Ishikawa (cell line): ENCODE results near the gene PAPSS2.

Experiments
- CEBPB ChIP-seq: IDR thresholded peaks from 2 replicates; pipeline ENCODE4 v1.6.1; 2012
- CREB1 ChIP-seq: IDR thresholded peaks from 2 replicates; pipeline ENCODE4 v1.6.1; 2012; ENCODE audit warnings: low read depth
- EGR1 ChIP-seq: IDR thresholded peaks from 2 replicates; pipeline ENCODE4 v1.6.1; 2012
- EP300 ChIP-seq: IDR thresholded peaks from 2 replicates; pipeline ENCODE4 v1.6.1; 2012; ENCODE audit warnings: borderline replicate concordance
- FOXM1 ChIP-seq: IDR thresholded peaks from 2 replicates; pipeline ENCODE4 v1.6.1; 2012; ENCODE audit warnings: low read depth, borderline replicate concordance
- MAX ChIP-seq: IDR thresholded peaks from 2 replicates; pipeline ENCODE4 v1.6.1; 2012
- NFIC ChIP-seq: IDR thresholded peaks from 2 replicates; pipeline ENCODE4 v1.6.1; 2012
- RAD21 ChIP-seq: IDR thresholded peaks from 2 replicates; pipeline ENCODE4 v1.6.1; 2012; ENCODE audit warnings: low read depth
- REST ChIP-seq: IDR thresholded peaks from 2 replicates; pipeline ENCODE4 v1.6.1; 2012; ENCODE audit warnings: low read depth, mild to moderate bottlenecking
- TAF1 ChIP-seq: IDR thresholded peaks from 2 replicates; pipeline ENCODE4 v1.6.1; 2012; ENCODE audit warnings: low read depth, mild to moderate bottlenecking
- TCF12 ChIP-seq: IDR thresholded peaks from 2 replicates; pipeline ENCODE4 v1.6.1; 2012; ENCODE audit warnings: low read depth
- TEAD4 ChIP-seq: IDR thresholded peaks from 2 replicates; pipeline ENCODE4 v1.6.1; 2012
- YY1 ChIP-seq: IDR thresholded peaks from 2 replicates; pipeline ENCODE4 v1.6.1; 2012; ENCODE audit warnings: low read depth
- ZBTB7A ChIP-seq: IDR thresholded peaks from 2 replicates; pipeline ENCODE4 v1.6.1; 2012; ENCODE audit warnings: low read depth
- TF ChIP-seq, protein P1 (sequence below): IDR thresholded peaks from 2 replicates; pipeline ENCODE4 v1.6.1; 2012

PAPSS2 gene

DNA sequence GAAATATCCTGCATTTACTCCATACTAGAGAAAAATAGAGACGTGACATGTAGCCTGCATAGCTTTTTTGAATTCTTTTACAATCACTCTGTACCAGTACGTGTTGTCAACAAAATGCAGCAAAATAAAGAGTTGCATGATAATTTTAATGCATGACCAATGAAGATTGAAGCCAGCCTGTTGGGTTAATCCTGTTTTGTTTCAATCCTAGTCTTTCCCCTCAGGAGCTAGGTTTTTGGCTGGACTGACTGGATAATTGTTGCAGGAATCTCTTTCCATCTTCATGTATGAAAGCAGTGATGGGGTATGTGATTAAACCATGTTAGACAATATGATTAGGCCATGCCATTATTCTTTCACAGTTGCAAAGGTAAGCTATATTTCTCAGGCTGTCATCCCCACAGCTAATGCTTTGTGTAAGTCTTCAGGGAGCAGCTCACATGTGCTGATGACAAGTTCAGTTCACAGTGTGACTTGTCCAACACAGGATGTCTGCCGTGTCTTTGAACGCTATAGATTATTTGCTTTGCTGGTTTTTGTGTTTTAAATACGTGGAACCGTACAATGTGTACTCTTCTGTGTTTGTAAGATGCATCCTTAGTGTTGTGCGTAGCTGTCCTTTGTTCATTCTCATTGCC is 24.4 kb downstream of the PAPSS2 start:
- no peak for TF ChIP-seq CEBPB
- no peak for TF ChIP-seq EP300
- TF ChIP-seq TAF1, result no peak
- no peak for TF ChIP-seq REST
- TF ChIP-seq RAD21, result no peak
- TF ChIP-seq, protein P1, sequence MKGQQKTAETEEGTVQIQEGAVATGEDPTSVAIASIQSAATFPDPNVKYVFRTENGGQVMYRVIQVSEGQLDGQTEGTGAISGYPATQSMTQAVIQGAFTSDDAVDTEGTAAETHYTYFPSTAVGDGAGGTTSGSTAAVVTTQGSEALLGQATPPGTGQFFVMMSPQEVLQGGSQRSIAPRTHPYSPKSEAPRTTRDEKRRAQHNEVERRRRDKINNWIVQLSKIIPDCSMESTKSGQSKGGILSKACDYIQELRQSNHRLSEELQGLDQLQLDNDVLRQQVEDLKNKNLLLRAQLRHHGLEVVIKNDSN, result no peak
- no peak for TF ChIP-seq TEAD4
- no peak for TF ChIP-seq ZBTB7A
- TF ChIP-seq MAX, result no peak
- no peak for TF ChIP-seq NFIC
- TF ChIP-seq FOXM1, result no peak
- TF ChIP-seq EGR1, result no peak
- TF ChIP-seq YY1, result no peak
- TF ChIP-seq CREB1, result no peak
- TF ChIP-seq TCF12, result no peak

DNA sequence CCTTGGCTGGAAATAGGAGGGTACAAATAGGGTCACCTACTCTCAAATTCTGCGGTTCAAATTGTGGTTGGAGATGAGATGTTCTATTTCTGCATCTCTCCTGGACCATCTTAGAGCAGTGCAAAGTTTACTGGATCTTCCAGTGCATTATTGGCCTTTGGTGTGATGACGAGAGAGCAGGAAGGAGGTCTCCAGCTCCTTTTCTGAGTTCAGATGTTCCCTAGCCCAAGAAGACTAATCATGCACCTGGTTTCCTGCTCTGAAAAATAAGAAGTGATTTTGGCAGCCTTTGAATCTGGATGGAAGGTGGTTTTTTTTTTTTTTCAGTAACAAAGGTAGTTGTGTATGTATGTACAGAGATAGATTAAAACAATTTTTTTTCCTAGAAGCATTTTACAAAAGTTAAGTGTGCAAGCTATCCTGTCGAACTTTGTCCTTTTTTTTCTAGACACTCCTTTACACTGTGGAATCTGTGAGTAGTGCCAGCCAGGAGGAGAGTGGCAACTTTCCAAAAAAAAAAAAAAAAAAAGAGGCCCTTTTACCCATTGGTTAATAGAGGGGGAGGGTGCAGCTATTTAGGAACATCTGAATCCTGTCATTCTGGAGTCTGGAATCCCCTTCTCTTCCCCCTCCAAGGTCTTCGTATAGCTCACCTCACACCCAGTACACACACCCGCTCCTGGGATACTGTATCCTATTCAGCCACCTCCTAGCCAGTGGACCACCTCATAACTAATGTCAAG is 26.3 kb downstream of the PAPSS2 start:
- TF ChIP-seq EP300, result no peak
- no peak for TF ChIP-seq YY1
- peak; percentile 78 for TF ChIP-seq NFIC
- no peak for TF ChIP-seq TCF12
- TF ChIP-seq, protein P1, result no peak
- TF ChIP-seq TAF1, result no peak
- TF ChIP-seq TEAD4, result 0 out of 2 replicates have a peak, but pooled peaks have one; percentile 2
- TF ChIP-seq RAD21, result no peak

- TF ChIP-seq CEBPB (no peak), CREB1 (no peak), TAF1 (no peak), MAX (no peak), ZBTB7A (no peak), TEAD4 (no peak), TCF12 (no peak), YY1 (no peak), NFIC (no peak), RAD21 (no peak), EP300 (no peak), FOXM1 (no peak), EGR1 (no peak), REST (no peak)
- TF ChIP-seq, protein P1, result no peak
Measured at GRCh38 chr10:87691506-87692070, 31.9 kb downstream of the PAPSS2 start.

- TF ChIP-seq REST (no peak), ZBTB7A (no peak), EGR1 (no peak), CREB1 (no peak), EP300 (no peak), TEAD4 (no peak), FOXM1 (no peak), MAX (no peak), YY1 (no peak), CEBPB (no peak), RAD21 (no peak), TCF12 (no peak), NFIC (no peak), TAF1 (no peak)
- TF ChIP-seq, protein P1, result no peak
Measured at GRCh38 chr10:87692956-87693484, 33.3 kb downstream of the PAPSS2 start.
